GM12801 (cell line): ENCODE data around the gene NNT.

ENCODE experiments used
- CTCF ChIP-seq: IDR thresholded peaks from one replicate; pipeline ENCODE4 v1.5.1; 2011; ENCODE audit warnings: control low read depth; ENCODE audit not compliant: insufficient read length; ENCODE audit errors: extremely low read depth

The NNT gene

DNA sequence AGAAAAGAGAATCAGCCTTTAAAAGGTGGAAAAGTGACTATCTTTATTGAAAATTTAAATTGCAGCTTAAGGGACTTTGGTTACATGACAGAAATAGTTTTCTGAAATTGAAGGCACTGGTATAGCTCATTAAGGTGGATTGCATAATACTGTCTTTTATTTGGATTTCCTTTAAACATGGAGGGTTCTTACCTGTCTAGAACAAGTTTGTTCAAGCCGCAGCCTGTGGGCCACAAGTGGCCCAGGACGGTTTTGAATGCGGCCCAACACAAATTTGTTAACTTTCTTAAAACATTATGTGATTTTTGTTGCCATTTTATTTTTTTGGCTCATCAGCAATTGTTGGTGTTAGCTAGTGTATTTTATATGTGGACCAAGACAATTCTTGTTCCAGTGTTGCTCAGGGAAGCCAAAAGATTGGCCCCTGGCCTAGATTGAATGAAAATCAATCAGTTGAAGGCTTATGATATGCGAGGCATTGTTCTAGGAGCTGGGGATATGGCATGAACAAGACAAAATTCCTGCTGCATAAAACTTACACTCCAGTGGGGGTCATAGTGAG is 18.0 kb downstream of the NNT start:
- no peak for TF ChIP-seq CTCF

- no peak for TF ChIP-seq CTCF
These were observed 19.1 kb downstream of the NNT start for GRCh38 chr5:43622074-43622473.

GRCh38 chr5:43623048-43623680 is 20.2 kb downstream of the NNT start:
- no peak for TF ChIP-seq CTCF

GRCh38 chr5:43627028-43627427 is 24.0 kb downstream of the NNT start:
- TF ChIP-seq CTCF = no peak

GRCh38 chr5:43631182-43631910 is 28.4 kb downstream of the NNT start:
- TF ChIP-seq CTCF = no peak

- no peak for TF ChIP-seq CTCF
These were observed 31.6 kb downstream of the NNT start for GRCh38 chr5:43634621-43635020.

- no peak for TF ChIP-seq CTCF
These were observed 32.4 kb downstream of the NNT start for GRCh38 chr5:43635374-43635773.
